A673 (cell line): ENCODE measurements around the gene GIN1.

Source experiments
- CTCF ChIP-seq: fragments of 300-800, 200-600 bp; sonication (generic); conservative IDR thresholded peaks from 2 replicates; pipeline ENCODE4 v1.5.1; 2017; ENCODE audit warnings: low read depth, mild to moderate bottlenecking, antibody characterized with exemption, low read length, moderate library complexity, mixed read lengths
- EZH2 ChIP-seq: fragments of 200-600 bp; sonication (generic); IDR thresholded peaks from 2 replicates; pipeline ENCODE4 v1.6.1; 2017; ENCODE audit warnings: borderline replicate concordance, low read depth, mild to moderate bottlenecking, mixed read lengths, antibody characterized with exemption, low read length; ENCODE audit not compliant: poor library complexity, severe bottlenecking

GRCh38 chr5:103094737-103095136 lies 25.2 kb downstream of the GIN1 start:
- TF ChIP-seq CTCF: no peak
- TF ChIP-seq EZH2: no peak
